GM10266 (cell line): ENCODE results near the gene NDC1.

ENCODE experiments used
- DNase-seq: peaks from one replicate; pipeline ENCODE4 v3.0.0; 2012; ENCODE audit errors: extremely low spot score
- CTCF ChIP-seq: IDR thresholded peaks from 2 replicates; pipeline ENCODE4 v1.5.1; 2012; ENCODE audit warnings: mild to moderate bottlenecking, low read depth; ENCODE audit not compliant: control insufficient read depth, insufficient read depth; ENCODE audit errors: missing control alignments

Gene NDC1

GRCh38 chr1:53735261-53735660 lies 102.8 kb downstream of the NDC1 start:
- DNase-seq = no peak
- TF ChIP-seq CTCF = no peak

GRCh38 chr1:53734650-53735211 lies 103.4 kb downstream of the NDC1 start:
- no peak for TF ChIP-seq CTCF
- DNase-seq = no peak

GRCh38 chr1:53733975-53734649 lies 104.0 kb downstream of the NDC1 start:
- DNase-seq = no peak
- no peak for TF ChIP-seq CTCF

GRCh38 chr1:53733447-53733931 lies 104.6 kb downstream of the NDC1 start:
- no peak for TF ChIP-seq CTCF
- DNase-seq = no peak

- no peak for DNase-seq
- no peak for TF ChIP-seq CTCF
These were observed 105.2 kb downstream of the NDC1 start for GRCh38 chr1:53732912-53733317.

- no peak for DNase-seq
- TF ChIP-seq CTCF = no peak
These were observed 105.7 kb downstream of the NDC1 start for GRCh38 chr1:53732409-53732808.

- no peak for DNase-seq
- no peak for TF ChIP-seq CTCF
These were observed 106.3 kb downstream of the NDC1 start for GRCh38 chr1:53731779-53732305.
